A549 treated with CORT108297 at 1 μM for 4 hours (cell line): ENCODE results near the gene MTMR10. TPM values are rescaled to one million over a fixed set of nuclear protein-coding genes. Genes with fewer than 3 reads are reported as not detected.

Source experiments
- total RNA-seq: library from RNA; stranded (reverse); fragments of 200-300 nt; extraction: Qiagen RNA extraction; gene quantifications from 5 replicates; pipeline ENCODE4 v1.2.3, GENCODE V29; 2022

The MTMR10 gene
- 10.5 to 15.9 TPM (median 14.8 TPM) in 5 replicates for total RNA-seq

GRCh38 chr15:30991255-30992235, at the start of gene MTMR10:
Gene MTMR10, minus strand, starts transcription at chr15:30991628. Its CDS starts 122 bp downstream, at chr15:30991506.

GRCh38 chr15:30903497-30904187, 87.8 kb downstream of the MTMR10 start, which contains the start of gene FAN1:
Gene FAN1, plus strand, starts transcription at chr15:30903915. Its CDS starts 749 bp downstream, at chr15:30904664.

Other genes with a start within 250 kb of the MTMR10 start
- 10.7 to 13.3 TPM (median 13.1 TPM) in 5 replicates for gene FAN1, start 87.7 kb downstream of the MTMR10 start, total RNA-seq
- not detected in 5 replicates for gene TRPM1, start 110.1 kb upstream of the MTMR10 start, total RNA-seq